MM.1S (cell line): ENCODE measurements around the gene JPH3.

ENCODE experiments used
- CTCF ChIP-seq: fragments of 300-600 bp; sonication (generic); IDR thresholded peaks from 2 replicates; pipeline ENCODE4 v1.5.1; 2016; ENCODE audit warnings: antibody characterized with exemption, low read length, mixed read lengths
- EZH2 ChIP-seq: fragments of 300-600 bp; sonication (generic); optimal IDR thresholded peaks from 2 replicates; pipeline ENCODE3; 2017; ENCODE audit warnings: low read depth, mild to moderate bottlenecking, antibody characterized with exemption, low read length, mixed read lengths
- EZH2phosphoT487 ChIP-seq: fragments of 300-600 bp; sonication (generic); IDR thresholded peaks from 2 replicates; pipeline ENCODE4 v1.6.1; 2018; ENCODE audit warnings: antibody characterized with exemption, low read length

- no peak for TF ChIP-seq CTCF
- no peak for TF ChIP-seq EZH2
- TF ChIP-seq EZH2phosphoT487: no peak
Measured at GRCh38 chr16:87664792-87665191, 62.5 kb downstream of the JPH3 start.
